Body of pancreas (tissue), 4 donors: ENCODE measurements around the gene WNT9B. TPM values are rescaled to one million over a fixed set of nuclear protein-coding genes. Genes with fewer than 3 reads are reported as not detected.

Experiments used
- ATAC-seq: fragments of 150-250 bp; one replicate; pipeline ENCODE4 v1.9.1; 2016
- DNase-seq, 4 donors: peaks; one replicate each; pipeline ENCODE4 v3.0.0-alpha.2; 2019
- H3K27ac ChIP-seq, 4 donors: fragments of 200-600 bp; sonication (generic); 1 replicate in 3 of 4; 2 replicates in 1 of 4; pipeline versions ENCODE4 v1.5.1 to v1.6.1; 2016 to 2019; ENCODE audit warnings: mild to moderate bottlenecking in 1 of 4, mixed read lengths in 1 of 4, moderate library complexity in 1 of 4
- H3K27me3 ChIP-seq, 2 donors: fragments of 200-600 bp; sonication (generic); one replicate each; pipeline ENCODE4 v1.6.0; 2016; ENCODE audit warnings: mild to moderate bottlenecking in 1 of 2
- H3K36me3 ChIP-seq, 2 donors: fragments of 200-600 bp; sonication (generic); replicated peaks in 1 of 2; 2 replicates each; pipeline ENCODE4 v1.5.1; 2016; ENCODE audit warnings: low read depth in 2 of 2; ENCODE audit not compliant: insufficient read depth in 1 of 2
- H3K4me1 ChIP-seq: fragments of 200-600 bp; sonication (generic); one replicate; pipeline ENCODE4 v1.6.0; 2016
- H3K4me3 ChIP-seq, 2 donors: fragments of 200-600 bp; sonication (generic); 1 replicate in 1 of 2; 2 replicates in 1 of 2; pipeline ENCODE4 v1.5.1; 2016 to 2019
- H3K9me3 ChIP-seq, 3 donors: fragments of 200-600 bp; sonication (generic); 1 replicate in 2 of 3; 2 replicates in 1 of 3; pipeline ENCODE4 v1.5.1; 2016
- POLR2A ChIP-seq, 3 donors: fragments of 450-650 bp; IDR thresholded peaks; one replicate each; pipeline ENCODE4 v1.6.1; 2016; ENCODE audit warnings: antibody characterized with exemption in 3 of 3, mild to moderate bottlenecking in 2 of 3
- WGBS, 2 donors: methylation state at CpG; one replicate each; pipeline ENCODE4 v1.1.5; 2017; 5-methylcytosine and 5-hydroxymethylcytosine counted together
- intact Hi-C: fragments of 100-400 bp; cut with DNase I; formaldehyde crosslinking; loops from one replicate; pipeline ENCODE4 v1.15.1; 2023
- total RNA-seq, 2 donors: library from RNA; depleted of rRNA; stranded (reverse); fragments of >200 nt; gene quantifications; one replicate each; pipeline ENCODE4 v1.1.0, GENCODE V29; 2016
- TF ChIP-seq, protein P1 (sequence below), 7 experiments: fragments of 450-650 bp in 4 of 7; fragments of 200-600 bp in 3 of 7; sonication (generic) in 3 of 7; IDR thresholded peaks; one replicate each; pipeline ENCODE4 v1.5.1; 2016 to 2019; ENCODE audit warnings: antibody characterized with exemption in 7 of 7

The WNT9B gene
- total RNA-seq, 2 donors from 2014 or later, result not detected

DNA sequence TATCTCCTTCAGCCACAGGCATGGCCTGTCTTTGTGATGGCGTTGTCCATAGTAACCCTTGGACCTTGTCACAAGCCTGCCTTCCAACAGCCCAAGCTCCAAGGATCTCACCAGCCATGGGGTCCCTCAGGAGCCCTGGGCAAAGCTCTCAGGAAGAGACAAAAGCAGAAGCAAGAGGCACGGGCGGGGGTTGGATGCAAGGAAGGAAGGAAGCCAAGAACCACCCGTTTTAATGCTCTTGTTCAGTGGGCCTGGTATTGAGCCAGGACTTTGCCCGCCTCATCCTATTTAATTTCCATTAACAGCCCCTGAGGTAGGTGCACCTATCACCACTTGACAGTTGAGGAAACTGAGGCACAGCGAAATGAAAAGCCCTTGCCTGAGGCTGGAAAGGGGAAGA lies 39.3 kb downstream of the WNT9B start:
- Histone ChIP-seq H3K9me3 (no peaks in the 10 kb centered on the region), H3K4me3 (no peak overlapping the region), H3K36me3 (no peaks in the 10 kb centered on the region), H3K27ac (no peak overlapping the region), H3K4me1 (peaks cover 11% of the 10 kb centered on the region), H3K27me3 (no peaks in the 10 kb centered on the region)
- no peak for TF ChIP-seq POLR2A (IDR thresholded peaks at IDR 0.05)
- intact Hi-C loops, result no loop called here
- 72 to 81% methylated on average over 6 of the region's 6 CpGs for WGBS, 2 donors
- no peak for ATAC-seq
- no peak for DNase-seq

DNA sequence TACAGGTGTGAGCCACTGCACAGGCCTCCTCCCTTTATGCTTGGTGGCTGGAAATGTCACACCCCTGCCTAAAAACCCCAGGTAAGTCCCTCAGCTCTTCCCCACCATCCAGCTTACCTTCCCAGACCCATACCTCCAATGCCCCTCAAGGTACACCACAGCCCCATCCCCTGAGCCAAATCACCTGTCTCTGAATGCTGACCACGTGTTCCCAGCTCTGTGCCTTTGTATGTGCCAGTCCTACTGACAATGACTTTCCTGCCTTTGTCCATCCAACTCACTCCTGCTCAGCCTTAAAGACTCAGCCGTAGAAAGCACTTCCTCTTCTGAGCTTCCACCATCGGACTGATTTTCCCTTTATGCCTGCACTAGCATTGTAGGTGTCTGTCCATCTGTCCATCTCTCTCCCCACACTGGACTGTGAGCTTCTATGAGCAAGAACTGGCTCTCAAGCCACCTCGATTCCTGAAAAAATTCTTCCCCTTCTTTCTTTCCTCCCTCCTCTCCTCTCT lies 40.9 kb downstream of the WNT9B start:
- Histone ChIP-seq H3K27ac (no peak overlapping the region), H3K4me3 (no peak overlapping the region), H3K9me3 (no peaks in the 10 kb centered on the region), H3K27me3 (no peaks in the 10 kb centered on the region), H3K36me3 (no peaks in the 10 kb centered on the region), H3K4me1 (peaks cover 14% of the 10 kb centered on the region)
- TF ChIP-seq, protein P1, sequence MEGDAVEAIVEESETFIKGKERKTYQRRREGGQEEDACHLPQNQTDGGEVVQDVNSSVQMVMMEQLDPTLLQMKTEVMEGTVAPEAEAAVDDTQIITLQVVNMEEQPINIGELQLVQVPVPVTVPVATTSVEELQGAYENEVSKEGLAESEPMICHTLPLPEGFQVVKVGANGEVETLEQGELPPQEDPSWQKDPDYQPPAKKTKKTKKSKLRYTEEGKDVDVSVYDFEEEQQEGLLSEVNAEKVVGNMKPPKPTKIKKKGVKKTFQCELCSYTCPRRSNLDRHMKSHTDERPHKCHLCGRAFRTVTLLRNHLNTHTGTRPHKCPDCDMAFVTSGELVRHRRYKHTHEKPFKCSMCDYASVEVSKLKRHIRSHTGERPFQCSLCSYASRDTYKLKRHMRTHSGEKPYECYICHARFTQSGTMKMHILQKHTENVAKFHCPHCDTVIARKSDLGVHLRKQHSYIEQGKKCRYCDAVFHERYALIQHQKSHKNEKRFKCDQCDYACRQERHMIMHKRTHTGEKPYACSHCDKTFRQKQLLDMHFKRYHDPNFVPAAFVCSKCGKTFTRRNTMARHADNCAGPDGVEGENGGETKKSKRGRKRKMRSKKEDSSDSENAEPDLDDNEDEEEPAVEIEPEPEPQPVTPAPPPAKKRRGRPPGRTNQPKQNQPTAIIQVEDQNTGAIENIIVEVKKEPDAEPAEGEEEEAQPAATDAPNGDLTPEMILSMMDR (IDR thresholded peaks at IDR 0.05), result no peak
- no peak for TF ChIP-seq POLR2A (IDR thresholded peaks at IDR 0.05)
- ATAC-seq (no peak), DNase-seq (no peak)
- intact Hi-C loops, result no loop called here
- WGBS, 2 donors, result 46 to 54% methylated on average over 4 of the region's 4 CpGs

DNA sequence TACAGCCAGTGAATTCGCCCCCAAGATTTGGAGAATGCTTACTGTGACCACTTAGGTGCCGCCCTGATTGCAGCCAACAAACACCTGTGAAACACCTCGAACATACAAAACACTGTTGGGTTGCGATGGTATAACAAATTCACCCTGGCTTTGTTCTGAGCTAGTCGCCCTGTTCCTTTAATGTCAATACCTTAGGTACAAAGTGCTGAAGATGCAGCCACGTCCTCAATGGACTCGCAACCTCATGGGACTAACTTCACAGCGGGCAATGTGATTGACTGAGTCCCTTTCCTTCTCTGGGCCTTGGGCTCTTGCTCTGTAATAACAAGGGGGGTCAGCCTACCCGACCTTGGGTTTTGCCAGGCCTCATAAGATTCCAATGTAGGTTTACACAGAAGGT lies 42.6 kb downstream of the WNT9B start:
- Histone ChIP-seq H3K4me1 (peaks cover 14% of the 10 kb centered on the region), H3K27me3 (no peaks in the 10 kb centered on the region), H3K27ac (peak overlapping the region; percentile 50 to 76 (median 73)), H3K36me3 (no peaks in the 10 kb centered on the region), H3K4me3 (no peak overlapping the region), H3K9me3 (peaks cover 0 to 4% (median 0%) of the 10 kb centered on the region in 3 donors)
- 62 to 69% methylated on average over 8 to 9 of the region's 9 CpGs for WGBS, 2 donors
- TF ChIP-seq, protein P1 (IDR thresholded peaks at IDR 0.05), result no peak
- TF ChIP-seq POLR2A (IDR thresholded peaks at IDR 0.05), result no peak
- ATAC-seq (peak; percentile 37), DNase-seq (no peak)
- intact Hi-C loops, result no loop called here

DNA sequence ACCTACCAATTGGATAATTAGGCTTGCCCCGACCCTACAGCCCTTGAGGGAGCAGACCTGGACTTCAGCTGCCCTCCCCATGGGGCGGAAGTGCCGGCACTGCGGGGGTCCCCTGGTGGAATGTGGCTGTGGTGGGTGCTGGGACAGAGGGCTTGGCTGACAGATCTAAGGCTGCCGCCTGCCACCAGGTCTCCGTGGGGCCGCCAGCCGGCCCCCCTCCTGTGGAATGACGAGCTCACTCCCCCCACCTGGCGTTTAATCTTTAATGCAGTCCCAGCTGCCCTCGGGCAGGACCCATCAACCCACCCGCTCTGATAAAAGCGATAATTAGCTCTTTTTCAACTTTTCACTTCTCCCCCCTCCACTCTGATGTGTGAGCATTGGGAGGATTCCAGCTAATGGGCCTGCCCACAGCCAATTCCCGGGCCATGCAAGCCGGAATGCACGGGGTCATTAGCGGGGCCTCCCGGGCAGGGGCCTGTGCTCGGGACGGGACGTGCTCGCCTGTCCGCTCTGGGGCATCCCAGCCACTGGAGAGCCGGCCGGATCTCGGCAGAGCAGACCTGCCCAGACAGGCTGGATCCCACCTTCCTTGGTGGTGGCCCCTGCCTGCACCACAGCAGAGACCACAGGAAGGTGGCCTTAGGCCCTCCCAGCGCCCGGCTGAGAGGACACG lies 43.2 kb downstream of the WNT9B start:
- intact Hi-C loops, result no loop called here
- Histone ChIP-seq H3K36me3 (no peaks in the 10 kb centered on the region), H3K27ac (peak overlapping the region; percentile 50 to 76 (median 73)), H3K4me1 (peaks cover 14% of the 10 kb centered on the region), H3K27me3 (no peaks in the 10 kb centered on the region), H3K4me3 (no peak overlapping the region), H3K9me3 (peaks cover 0 to 4% (median 0%) of the 10 kb centered on the region in 3 donors)
- peak; percentile 54 to 68 (median 64) for DNase-seq
- peak; percentile 81 for ATAC-seq
- 45% methylated on average over 13 to 28 of the region's 29 CpGs for WGBS, 2 donors
- TF ChIP-seq POLR2A (IDR thresholded peaks at IDR 0.05), result peak in 2 of 3 donors; percentile 49 to 57
- TF ChIP-seq, protein P1 (IDR thresholded peaks at IDR 0.05), result no peak

DNA sequence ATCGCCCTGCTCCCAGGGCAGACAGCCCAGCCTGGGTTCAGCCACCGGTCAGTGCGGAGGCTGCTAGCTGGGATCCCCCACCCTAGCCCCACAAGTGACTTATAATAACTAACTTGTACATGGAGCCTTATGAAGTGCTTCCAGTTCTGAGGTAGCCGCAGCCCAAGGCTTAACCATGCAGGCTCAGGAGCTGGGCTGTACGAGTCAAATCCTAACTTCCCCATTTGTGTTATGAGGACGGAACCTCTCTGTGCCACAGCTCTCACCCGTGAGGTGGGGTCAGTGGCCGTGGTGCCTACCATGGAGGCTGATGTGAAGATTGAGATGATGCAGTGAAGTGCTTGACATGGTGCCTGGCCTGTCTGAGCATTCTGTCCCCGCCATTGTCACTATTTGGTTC lies 43.8 kb downstream of the WNT9B start:
- no peak for DNase-seq
- H3K27ac ChIP-seq, result peak overlapping the region; percentile 50 to 76 (median 73)
- TF ChIP-seq, protein P1 (IDR thresholded peaks at IDR 0.05), result no peak
- TF ChIP-seq POLR2A (IDR thresholded peaks at IDR 0.05), result no peak
- peaks cover 0 to 4% (median 0%) of the 10 kb centered on the region in 3 donors for H3K9me3 ChIP-seq
- H3K27me3 ChIP-seq, result no peaks in the 10 kb centered on the region
- WGBS, 2 donors, result 79 to 100% methylated on average over 1 to 7 of the region's 9 CpGs
- intact Hi-C loops, result no loop called here
- ATAC-seq, result no peak
- no peak overlapping the region for H3K4me3 ChIP-seq
- H3K4me1 ChIP-seq, result peaks cover 14% of the 10 kb centered on the region
- no peaks in the 10 kb centered on the region for H3K36me3 ChIP-seq
